ENCODE measurements around the gene SLC12A3.

Gene SLC12A3

DNA sequence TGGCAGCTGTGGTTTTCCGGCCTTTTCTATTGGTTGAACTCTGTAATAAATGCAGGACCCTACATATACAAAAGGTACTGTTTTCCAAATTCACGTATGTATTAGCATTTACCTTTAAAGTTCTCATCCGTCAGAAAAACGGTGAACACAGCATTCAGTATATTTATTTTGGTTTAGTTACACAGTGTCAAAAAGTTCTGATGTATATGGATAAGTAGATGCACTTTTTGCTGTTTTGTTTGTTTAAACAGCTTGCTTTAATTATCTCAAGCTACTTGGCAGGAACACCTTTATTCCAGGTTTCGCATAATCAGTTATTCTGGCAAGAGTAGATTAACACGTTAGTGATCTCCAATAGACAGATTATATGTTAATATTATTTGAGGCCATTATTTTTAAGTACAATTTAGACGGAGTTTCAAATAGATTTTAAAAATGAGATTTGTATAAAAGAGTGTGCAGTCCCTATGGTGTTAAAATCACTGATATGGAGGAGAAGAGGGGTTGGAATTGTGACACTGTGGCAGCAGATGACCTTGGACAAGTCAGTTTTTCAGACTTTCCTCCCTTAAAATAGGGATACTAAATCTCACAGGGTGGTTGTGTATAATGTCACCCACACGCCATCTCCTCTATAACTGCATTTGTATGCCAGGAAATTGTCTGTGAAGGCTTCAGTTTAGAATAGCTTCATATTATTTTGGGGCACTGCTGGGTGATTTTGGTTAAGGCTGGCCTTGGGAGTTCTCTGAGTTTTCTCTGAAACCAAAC, 69.0 kb downstream of the SLC12A3 start:
- H3K4me3 ChIP-seq (ENCODE audit: low read depth, low read length): peak overlapping the region; percentile 99
- TF ChIP-seq, protein P1, sequence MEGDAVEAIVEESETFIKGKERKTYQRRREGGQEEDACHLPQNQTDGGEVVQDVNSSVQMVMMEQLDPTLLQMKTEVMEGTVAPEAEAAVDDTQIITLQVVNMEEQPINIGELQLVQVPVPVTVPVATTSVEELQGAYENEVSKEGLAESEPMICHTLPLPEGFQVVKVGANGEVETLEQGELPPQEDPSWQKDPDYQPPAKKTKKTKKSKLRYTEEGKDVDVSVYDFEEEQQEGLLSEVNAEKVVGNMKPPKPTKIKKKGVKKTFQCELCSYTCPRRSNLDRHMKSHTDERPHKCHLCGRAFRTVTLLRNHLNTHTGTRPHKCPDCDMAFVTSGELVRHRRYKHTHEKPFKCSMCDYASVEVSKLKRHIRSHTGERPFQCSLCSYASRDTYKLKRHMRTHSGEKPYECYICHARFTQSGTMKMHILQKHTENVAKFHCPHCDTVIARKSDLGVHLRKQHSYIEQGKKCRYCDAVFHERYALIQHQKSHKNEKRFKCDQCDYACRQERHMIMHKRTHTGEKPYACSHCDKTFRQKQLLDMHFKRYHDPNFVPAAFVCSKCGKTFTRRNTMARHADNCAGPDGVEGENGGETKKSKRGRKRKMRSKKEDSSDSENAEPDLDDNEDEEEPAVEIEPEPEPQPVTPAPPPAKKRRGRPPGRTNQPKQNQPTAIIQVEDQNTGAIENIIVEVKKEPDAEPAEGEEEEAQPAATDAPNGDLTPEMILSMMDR (IDR thresholded peaks at IDR 0.05; ENCODE audit: low read depth, low read length): no peak

DNA sequence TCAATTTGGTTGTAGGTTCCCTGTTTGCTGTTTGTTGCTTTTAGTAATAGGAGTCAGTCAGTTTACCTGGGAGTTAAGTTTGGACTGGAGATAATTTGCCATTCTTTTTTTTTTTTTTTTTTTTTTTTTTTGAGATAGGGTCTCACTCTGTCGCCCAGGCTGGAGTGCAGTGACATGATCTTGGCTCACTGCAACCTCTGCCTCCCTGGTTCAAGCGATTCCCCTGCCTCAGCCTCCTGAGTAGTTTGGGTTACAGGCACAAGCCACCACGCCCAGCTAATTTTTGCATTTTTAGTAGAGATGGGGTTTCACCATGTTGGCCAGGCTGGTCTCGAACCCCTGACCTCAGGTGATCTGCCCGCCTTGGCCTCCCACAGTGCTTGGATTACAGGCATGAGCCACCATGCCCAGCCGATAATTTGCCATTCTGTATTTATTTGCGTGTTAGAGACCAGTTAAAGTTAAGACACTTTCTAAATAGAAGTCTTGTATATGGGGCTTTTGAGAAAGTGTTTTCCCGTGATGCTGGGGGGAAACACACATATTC, 69.7 kb downstream of the SLC12A3 start:
- peak overlapping the region; percentile 99 for H3K4me3 ChIP-seq (ENCODE audit: low read depth, low read length)

DNA sequence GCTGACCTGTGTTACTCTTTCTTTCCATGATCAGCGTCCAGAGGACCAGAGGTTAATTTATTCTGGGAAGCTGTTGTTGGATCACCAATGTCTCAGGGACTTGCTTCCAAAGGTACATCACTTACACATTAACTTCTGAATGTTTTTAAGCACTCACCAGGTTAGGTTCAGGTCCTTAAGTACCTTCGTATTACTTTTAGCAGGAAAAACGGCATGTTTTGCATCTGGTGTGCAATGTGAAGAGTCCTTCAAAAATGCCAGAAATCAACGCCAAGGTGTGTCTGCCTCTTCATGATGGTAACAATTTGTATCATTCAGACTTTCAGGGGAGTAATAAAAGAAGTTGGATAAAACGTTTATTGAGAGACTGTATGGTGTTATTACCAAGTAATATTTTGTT, 70.2 kb downstream of the SLC12A3 start:
- TF ChIP-seq, protein P1 (IDR thresholded peaks at IDR 0.05; ENCODE audit: low read depth, low read length): no peak
- H3K4me3 ChIP-seq (ENCODE audit: low read depth, low read length): peak overlapping the region; percentile 7; the same call in 1 of the 2 replicates

DNA sequence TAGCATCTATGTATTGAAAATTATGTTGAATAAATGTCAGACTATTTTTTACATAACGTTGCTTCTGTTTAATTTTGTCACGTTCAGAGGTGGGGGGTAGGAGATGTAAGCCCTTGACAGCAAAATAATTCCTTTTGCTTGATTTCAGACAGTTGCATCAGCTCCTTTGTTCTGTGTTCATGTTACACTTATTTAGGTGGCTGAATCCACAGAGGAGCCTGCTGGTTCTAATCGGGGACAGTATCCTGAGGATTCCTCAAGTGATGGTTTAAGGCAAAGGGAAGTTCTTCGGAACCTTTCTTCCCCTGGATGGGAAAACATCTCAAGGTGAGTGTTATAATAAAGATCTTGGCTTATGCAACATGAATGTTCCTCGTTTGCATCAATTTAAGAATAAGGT, 71.5 kb downstream of the SLC12A3 start:
- TF ChIP-seq, protein P1 (IDR thresholded peaks at IDR 0.05; ENCODE audit: low read depth, low read length): no peak
- no peak overlapping the region for H3K4me3 ChIP-seq (ENCODE audit: low read depth, low read length)

DNA sequence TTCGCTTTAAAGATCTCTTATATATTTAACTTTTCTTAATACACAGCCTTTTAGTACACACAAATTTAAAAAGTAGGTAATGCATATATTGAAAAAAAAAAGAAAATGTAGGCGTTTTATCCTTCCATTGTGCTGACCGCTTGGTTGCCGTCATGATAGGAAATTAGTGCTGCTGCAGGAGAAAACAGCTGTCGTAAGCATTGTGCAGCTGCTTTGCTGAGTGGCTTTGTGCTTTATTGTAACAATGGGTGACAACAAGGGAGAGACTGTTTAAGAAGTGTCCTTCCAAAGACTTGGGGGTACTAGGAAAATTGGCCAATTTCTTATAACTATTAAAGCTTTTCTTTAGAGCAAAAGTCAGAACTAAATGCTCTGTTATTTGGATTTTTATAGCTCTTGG, 71.9 kb downstream of the SLC12A3 start:
- TF ChIP-seq, protein P1 (IDR thresholded peaks at IDR 0.05; ENCODE audit: low read depth, low read length): no peak
- no peak overlapping the region for H3K4me3 ChIP-seq (ENCODE audit: low read depth, low read length)

DNA sequence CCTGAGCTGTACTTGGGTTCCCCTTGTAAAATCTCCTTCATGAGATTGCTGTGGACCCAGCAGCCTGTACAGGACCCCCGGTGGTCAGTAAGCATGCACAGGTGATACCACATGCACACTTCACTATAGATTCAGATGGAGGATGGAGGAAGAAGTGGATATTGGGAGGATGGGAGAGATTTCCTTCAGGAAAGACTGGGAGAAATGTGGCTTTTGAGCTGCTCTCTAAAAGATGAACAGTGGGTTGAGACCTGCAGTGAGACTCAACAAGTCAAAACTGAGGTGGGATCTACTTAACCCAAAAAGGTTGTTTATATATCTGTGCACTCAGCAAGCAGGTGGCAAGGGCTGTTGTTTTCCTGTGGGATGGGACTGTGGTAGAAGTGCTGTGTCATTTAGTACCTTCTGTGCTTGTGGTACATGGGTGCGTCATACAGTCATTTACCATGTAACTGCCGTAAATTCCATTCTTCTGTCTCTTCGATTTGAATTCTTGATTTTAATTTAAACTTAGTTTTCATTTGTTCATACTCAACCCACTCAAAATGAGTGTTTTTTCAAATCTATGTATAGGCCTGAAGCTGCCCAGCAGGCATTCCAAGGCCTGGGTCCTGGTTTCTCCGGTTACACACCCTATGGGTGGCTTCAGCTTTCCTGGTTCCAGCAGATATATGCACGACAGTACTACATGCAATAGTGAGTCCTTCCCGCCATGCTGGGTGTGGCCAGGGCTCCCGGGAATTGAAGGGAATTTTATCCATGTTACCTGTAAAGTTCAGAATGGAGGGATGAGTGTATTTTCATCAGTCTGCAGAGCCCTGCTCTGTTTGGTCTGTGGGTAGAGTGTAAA, 73.9 kb downstream of the SLC12A3 start:
- H3K4me3 ChIP-seq (ENCODE audit: low read depth, low read length): no peak overlapping the region
- TF ChIP-seq, protein P1 (IDR thresholded peaks at IDR 0.05; ENCODE audit: low read depth, low read length): no peak

DNA sequence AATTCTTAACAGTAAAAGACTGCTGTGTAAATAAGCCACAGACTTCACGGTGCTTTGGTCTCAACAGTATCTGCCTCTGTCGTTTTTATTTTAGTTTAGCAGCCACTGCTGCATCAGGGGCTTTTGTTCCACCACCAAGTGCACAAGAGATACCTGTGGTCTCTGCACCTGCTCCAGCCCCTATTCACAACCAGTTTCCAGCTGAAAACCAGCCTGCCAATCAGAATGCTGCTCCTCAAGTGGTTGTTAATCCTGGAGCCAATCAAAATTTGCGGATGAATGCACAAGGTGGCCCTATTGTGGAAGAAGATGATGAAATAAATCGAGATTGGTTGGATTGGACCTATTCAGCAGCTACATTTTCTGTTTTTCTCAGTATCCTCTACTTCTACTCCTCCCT, 74.8 kb downstream of the SLC12A3 start:
- no peak overlapping the region for H3K4me3 ChIP-seq (ENCODE audit: low read depth, low read length)
- TF ChIP-seq, protein P1 (IDR thresholded peaks at IDR 0.05; ENCODE audit: low read depth, low read length): no peak

All from WI38 (cell line).